Thymus (tissue), 11 donors: ENCODE data around the gene PHKG1. TPM values are rescaled to one million over a fixed set of nuclear protein-coding genes. Genes with fewer than 3 reads are reported as not detected.
"Not testable (repeated sequence)": the region's sequence is repeated elsewhere in the genome, so short reads cannot be mapped to it uniquely, and the experiment has no call there.

ENCODE experiments used
- DNase-seq, 9 donors: peaks; one replicate each; pipeline ENCODE4 v3.0.0-alpha.2; 2013; ENCODE audit warnings: low spot score in 9 of 9, low read depth in 6 of 9, missing footprints in 1 of 9
- H3K27ac ChIP-seq, 2 donors: one replicate each; pipeline ENCODE4 v1.5.1; 2013; ENCODE audit warnings: control low read depth in 1 of 2, low read depth in 1 of 2, low read length in 1 of 2, mild to moderate bottlenecking in 1 of 2, moderate library complexity in 1 of 2
- H3K27me3 ChIP-seq, 2 donors: one replicate each; pipeline ENCODE4 v1.5.1; 2013; ENCODE audit warnings: low read length in 1 of 2; ENCODE audit not compliant: control insufficient read depth in 2 of 2, insufficient read depth in 1 of 2
- H3K36me3 ChIP-seq, 2 donors: one replicate each; pipeline ENCODE4 v1.5.1; 2013; ENCODE audit warnings: low read length in 1 of 2, mild to moderate bottlenecking in 1 of 2, moderate library complexity in 1 of 2; ENCODE audit not compliant: control insufficient read depth in 2 of 2, insufficient read depth in 2 of 2
- H3K4me1 ChIP-seq, 2 donors: one replicate each; pipeline ENCODE4 v1.5.1; 2013; ENCODE audit warnings: low read length in 2 of 2; ENCODE audit not compliant: control insufficient read depth in 2 of 2, insufficient read depth in 2 of 2
- H3K4me3 ChIP-seq, 2 donors: one replicate each; pipeline ENCODE4 v1.5.1; 2013; ENCODE audit warnings: low read length in 2 of 2, control low read depth in 1 of 2, mild to moderate bottlenecking in 1 of 2
- H3K9me3 ChIP-seq, 2 donors: one replicate each; pipeline ENCODE4 v1.5.1; 2013; ENCODE audit warnings: low read length in 1 of 2, mild to moderate bottlenecking in 1 of 2; ENCODE audit not compliant: control insufficient read depth in 2 of 2, insufficient read depth in 1 of 2
- WGBS: extraction: QIAGEN DNeasy Blood & Tissue Kit; methylation state at CpG from one replicate; pipeline ENCODE4 v1.1.7; 2013; 5-methylcytosine and 5-hydroxymethylcytosine counted together
- polyA plus RNA-seq: library from polyadenylated mRNA; stranded (reverse); fragments of 200-250 nt; gene quantifications from one replicate; pipeline ENCODE4 v1.2.3, GENCODE V29; 2013
- total RNA-seq: library from RNA; stranded (reverse); fragments of 120-200 nt; gene quantifications from one replicate; pipeline ENCODE4 v1.2.4, GENCODE V29; 2013
- donor health status: healthy.

The PHKG1 gene
- total and polyA plus RNA-seq, 2 donors: 0.85 to 1.7 TPM

DNA sequence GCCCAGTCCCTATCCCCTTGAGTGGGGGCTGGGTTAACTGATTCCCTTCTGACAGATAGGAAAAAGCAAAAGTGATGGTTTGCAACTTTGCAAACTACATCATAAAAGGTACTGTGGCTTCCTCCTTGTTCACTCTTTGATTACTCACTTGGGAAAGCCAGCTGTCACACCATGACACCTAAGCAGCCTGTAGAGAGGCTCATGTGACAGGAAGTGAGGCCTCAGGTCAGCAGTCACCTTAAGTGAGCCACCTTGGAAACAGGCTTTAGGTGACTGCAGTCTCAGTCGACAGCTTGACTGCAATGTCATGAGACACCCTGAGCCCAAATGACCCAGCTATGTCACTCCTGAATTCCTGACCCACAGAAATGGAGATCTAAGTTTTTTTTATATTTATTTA lies 17.9 kb upstream of the PHKG1 start:
- 91% methylated on average over 1 of the region's 1 CpG for WGBS
- H3K9me3 ChIP-seq: no peaks in the 10 kb centered on the region
- peaks cover 0 to 7% of the 10 kb centered on the region in 2 donors for H3K27me3 ChIP-seq
- H3K4me1 ChIP-seq: no peaks in the 10 kb centered on the region
- H3K27ac ChIP-seq: no peak overlapping the region
- H3K4me3 ChIP-seq: no peak overlapping the region
- no peaks in the 10 kb centered on the region for H3K36me3 ChIP-seq
- DNase-seq: no peak

DNA sequence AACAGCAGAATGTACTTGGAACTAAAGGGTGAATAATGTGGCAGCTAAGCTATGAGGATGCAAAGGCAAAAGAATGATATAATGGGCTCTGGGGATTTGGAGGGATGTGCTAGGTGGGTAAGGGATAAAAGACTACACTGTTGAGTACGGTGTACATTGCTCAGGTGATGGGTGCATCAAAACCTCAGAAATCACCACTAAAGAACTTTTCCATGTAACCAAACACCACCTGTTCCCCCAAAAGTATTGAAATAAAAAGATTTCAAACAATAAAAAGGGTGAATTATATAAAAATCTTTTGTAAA lies 15.2 kb upstream of the PHKG1 start:
- Histone ChIP-seq H3K4me3 (no peak overlapping the region), H3K4me1 (peaks cover 2 to 8% of the 10 kb centered on the region in 2 donors), H3K9me3 (no peaks in the 10 kb centered on the region), H3K36me3 (peaks cover 12 to 14% of the 10 kb centered on the region in 2 donors), H3K27me3 (no peaks in the 10 kb centered on the region), H3K27ac (no peak overlapping the region)
- 91% methylated on average over 1 of the region's 1 CpG for WGBS
- DNase-seq: no peak

DNA sequence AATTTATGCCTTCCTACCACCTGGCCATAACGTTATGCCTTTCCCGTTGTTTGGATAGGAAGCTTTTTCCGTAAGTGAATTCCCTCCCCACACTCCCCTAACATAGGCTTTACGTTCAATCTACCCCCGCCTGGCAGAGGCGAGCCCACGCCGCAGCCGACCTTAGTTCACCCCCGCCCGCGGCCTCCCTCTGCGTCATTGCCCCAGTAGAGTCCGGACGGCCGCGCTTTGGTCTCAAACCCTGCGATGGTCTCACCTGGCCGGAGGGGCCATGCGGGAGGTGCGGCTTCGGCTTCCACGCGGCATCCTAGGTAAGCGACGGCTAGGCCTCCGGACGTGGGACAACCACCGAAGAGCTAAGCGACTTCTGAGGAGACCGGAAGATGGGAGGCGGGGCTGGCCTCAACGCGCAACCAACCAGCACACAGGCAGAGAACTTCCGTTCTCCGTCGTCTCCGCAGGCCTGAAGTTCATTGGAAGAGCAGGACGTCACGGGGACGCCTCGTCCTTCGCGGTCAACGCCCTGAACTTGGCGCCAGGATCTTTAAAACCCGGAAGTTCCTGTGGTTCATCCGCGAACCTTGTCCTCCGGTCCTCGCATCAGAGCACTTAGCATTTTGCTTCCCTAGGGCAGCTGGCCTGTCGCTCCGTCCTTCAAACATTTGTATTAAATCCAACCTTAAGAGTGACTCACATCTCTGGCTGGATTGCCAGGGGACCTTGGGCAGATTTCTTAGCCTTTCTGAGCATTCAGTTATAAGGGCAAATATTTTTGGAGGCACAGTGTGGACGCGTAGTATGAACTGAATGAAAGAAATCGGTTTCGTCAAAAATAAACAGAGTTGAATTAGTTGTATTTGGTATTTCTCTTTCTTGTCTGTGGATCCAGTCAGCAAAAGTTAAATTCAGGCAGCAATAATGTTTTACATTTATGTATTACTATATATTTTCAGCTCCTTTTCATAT lies 13.6 kb upstream of the PHKG1 start, which contains the start of gene CHCHD2:
Gene CHCHD2 (minus strand): TSS at position 369 of the 966 bp plus-strand sequence. CDS start 63 bp downstream, at position 306.
- WGBS: 4% methylated on average over 57 of the region's 57 CpGs
- DNase-seq: peak; percentile 88 to 98 (median 94)
- H3K27me3 ChIP-seq: no peaks in the 10 kb centered on the region

DNA sequence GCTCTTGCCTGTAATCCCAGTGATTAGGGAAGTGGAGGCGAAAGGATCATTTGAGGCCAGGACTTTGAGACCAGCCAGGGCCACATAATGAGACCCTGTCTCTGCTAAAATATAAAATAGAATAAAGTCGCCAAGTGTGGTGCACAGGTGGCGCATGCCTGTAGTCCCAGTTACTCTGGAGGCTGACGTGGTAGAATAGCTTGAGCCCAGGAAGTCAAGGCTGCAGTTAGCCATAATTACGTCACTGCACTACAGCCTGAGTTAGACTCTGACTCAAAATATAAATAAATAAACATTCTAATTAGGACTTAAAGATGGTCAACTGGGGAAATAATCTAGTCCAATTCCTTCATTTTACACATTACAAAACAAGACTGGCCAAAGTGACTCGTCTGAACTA lies 12.8 kb upstream of the PHKG1 start:
- DNase-seq: peak in 6 of 9 donors; percentile 4 to 67 (median 28)
- Histone ChIP-seq H3K36me3 (peaks cover 25 to 35% of the 10 kb centered on the region in 2 donors), H3K4me3 (peak overlapping the region; percentile 64 to 67), H3K4me1 (peaks cover 2 to 8% of the 10 kb centered on the region in 2 donors), H3K27me3 (no peaks in the 10 kb centered on the region), H3K9me3 (no peaks in the 10 kb centered on the region), H3K27ac (peak overlapping the region in 1 of 2 donors; percentile 76)
- 24% methylated on average over 6 of the region's 6 CpGs for WGBS

More for the DNA sequence above, 13.6 kb upstream of the PHKG1 start, which contains the start of gene CHCHD2:
- Histone ChIP-seq H3K36me3 (peaks cover 18 to 26% of the 10 kb centered on the region in 2 donors), H3K27ac (peak within 1 kb of the TSS; percentile 76 to 88), H3K4me1 (peaks cover 2 to 8% of the 10 kb centered on the region in 2 donors), H3K4me3 (peak within 1 kb of the TSS; percentile 64 to 67), H3K9me3 (no peaks in the 10 kb centered on the region)

DNA sequence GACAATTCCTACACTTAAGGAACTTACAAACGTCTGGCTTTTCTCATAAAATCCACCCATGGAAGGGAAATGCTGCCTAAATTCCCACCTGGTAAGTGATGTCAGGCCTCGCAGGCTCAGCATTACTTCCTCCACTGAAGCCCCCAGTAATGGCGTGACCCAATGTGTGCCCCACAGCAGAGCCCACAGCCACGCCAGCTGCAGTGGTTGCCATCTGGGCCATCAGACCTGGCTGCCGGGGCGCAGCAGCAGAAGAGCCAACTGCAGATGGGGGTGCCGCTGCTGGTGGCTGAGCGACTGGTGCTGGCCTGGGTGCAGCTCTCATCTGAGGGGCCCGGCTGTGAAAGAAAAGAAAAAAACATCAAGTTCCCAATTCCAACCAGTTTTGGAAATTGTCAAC lies 11.4 kb upstream of the PHKG1 start:
- not testable (repeated sequence) for H3K4me3 ChIP-seq, H3K4me1 ChIP-seq, DNase-seq, H3K27me3 ChIP-seq, H3K9me3 ChIP-seq, H3K27ac ChIP-seq
- 96% methylated on average over 9 of the region's 9 CpGs for WGBS
- peaks cover 36 to 46% of the 10 kb centered on the region in 2 donors for H3K36me3 ChIP-seq

DNA sequence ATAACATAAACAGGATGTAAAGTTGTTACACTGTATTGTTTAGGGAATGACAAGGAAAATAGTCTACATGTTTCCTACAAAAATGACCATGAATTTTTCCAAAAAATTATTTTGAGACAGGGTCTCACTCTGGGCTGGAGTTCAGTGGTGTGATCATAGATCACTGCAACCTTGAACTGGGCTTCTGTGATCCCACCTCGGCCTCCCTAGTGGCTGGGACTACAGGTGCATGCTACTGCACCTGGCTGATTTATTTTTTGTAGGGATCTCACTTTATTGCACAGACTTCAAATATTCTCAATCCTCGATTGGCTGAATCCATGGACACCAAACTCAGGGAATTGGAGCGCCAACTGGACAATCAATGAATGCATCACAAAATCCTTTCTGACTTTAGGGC lies 6.9 kb upstream of the PHKG1 start:
- no peak for DNase-seq
- H3K27me3 ChIP-seq: no peaks in the 10 kb centered on the region
- H3K4me1 ChIP-seq: no peaks in the 10 kb centered on the region
- H3K9me3 ChIP-seq: no peaks in the 10 kb centered on the region
- WGBS: 98% methylated on average over 3 of the region's 3 CpGs
- no peak overlapping the region for H3K27ac ChIP-seq
- H3K4me3 ChIP-seq: no peak overlapping the region
- peaks cover 36 to 46% of the 10 kb centered on the region in 2 donors for H3K36me3 ChIP-seq

DNA sequence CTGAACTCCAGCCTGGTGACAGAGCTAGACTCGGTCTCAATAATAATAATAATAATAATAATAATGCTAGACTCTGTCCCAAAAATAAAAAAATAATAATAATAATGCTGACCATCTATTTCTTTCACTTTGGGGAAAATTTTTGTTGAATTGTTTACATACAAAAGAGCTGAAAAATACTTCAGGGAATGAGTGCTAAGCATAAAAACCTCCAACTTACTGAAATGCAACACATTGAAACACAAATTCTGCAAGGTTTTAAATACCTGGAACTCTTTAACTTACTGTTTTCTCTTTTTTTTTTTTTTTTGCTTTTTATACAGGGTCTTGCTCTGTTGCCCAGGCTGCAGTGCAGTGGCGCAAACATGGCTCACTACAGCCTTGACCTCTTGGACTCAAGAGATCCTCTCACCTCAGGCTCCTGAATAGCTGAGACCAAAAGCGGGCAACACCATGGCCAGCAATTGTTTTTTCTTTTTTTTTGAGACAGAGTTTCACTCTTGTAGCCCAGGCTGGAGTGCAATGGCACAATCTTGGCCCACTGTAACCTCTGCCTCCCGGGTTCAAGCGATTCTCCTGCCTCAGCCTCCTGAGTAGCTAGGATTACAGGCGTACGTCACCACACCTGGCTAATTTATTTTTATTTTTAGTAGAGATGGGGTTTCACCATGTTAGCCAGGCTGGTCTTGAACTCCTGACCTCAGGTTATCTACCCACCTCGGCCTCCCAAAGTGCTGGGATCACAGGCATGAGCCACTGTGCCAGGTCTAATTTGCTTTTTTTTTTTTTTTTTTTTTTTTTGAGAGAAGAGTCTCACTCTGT lies 5.6 kb upstream of the PHKG1 start:
- DNase-seq, H3K27me3 ChIP-seq, H3K27ac ChIP-seq, H3K4me1 ChIP-seq, H3K9me3 ChIP-seq, H3K4me3 ChIP-seq: not testable (repeated sequence)
- H3K36me3 ChIP-seq: peaks cover 26 to 38% of the 10 kb centered on the region in 2 donors
- WGBS: 96% methylated on average over 8 of the region's 8 CpGs

DNA sequence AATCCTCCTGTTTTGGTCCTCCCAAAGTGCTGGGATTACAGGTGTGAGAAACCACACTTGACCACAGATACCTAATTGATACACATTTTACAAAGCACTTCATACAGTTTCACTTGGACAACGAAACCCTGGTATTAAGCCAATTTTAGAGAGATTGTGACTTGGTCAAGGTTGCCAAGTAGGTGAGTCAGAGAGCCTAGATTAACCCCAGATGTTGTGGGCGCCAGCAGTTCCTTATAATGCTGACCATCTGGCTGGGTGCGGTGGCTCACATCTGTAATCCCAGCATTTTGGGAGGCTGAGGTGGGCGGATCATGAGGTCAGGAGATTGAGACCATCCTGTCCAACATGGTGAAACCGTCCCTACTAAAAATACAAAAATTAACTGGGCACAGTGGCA lies 4.9 kb upstream of the PHKG1 start:
- H3K27me3 ChIP-seq: no peaks in the 10 kb centered on the region
- WGBS: 97% methylated on average over 5 of the region's 5 CpGs
- peaks cover 19 to 31% of the 10 kb centered on the region in 2 donors for H3K36me3 ChIP-seq
- no peaks in the 10 kb centered on the region for H3K9me3 ChIP-seq
- H3K27ac ChIP-seq: no peak overlapping the region
- no peak overlapping the region for H3K4me3 ChIP-seq
- DNase-seq: no peak
- H3K4me1 ChIP-seq: no peaks in the 10 kb centered on the region

DNA sequence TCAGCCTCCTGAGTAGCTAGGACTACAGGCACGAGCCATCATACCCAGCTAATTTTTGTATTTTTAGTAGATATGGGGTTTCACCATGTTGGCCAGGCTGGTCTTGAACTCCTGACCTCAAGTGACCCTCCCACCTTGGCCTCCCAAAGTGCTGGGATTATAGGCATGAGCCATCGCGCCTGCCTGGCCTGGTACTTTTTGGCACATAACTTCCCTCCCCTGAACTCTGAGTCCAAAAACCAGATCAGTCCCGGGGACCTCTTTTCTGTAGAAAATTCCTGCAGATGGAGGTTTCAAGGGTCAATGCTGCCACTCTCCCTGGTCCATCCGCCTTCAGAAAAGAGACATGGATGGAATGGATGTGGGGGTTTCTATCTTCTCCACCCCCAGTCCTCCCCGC lies 364 bp downstream of the PHKG1 start:
- H3K27ac ChIP-seq, H3K4me1 ChIP-seq, H3K9me3 ChIP-seq, DNase-seq, H3K4me3 ChIP-seq, H3K36me3 ChIP-seq, H3K27me3 ChIP-seq: not testable (repeated sequence)
- WGBS: 95% methylated on average over 6 of the region's 6 CpGs
